Stimulated activated CD8-positive, alpha-beta memory T cell treated with anti-CD3 and anti-CD28 coated beads, Interleukin-15, amount 100 ng/mL, for 48 hours (primary cell): ENCODE data around the gene PPP2R5C.
"Not testable (repeated sequence)": the region's sequence is repeated elsewhere in the genome, so short reads cannot be mapped to it uniquely, and the experiment has no call there.

ENCODE experiments used
- DNase-seq, 2 donors: peaks; one replicate each; pipeline ENCODE4 v3.0.0-alpha.2; 2020; ENCODE audit warnings: low read depth in 2 of 2

The PPP2R5C gene

DNA sequence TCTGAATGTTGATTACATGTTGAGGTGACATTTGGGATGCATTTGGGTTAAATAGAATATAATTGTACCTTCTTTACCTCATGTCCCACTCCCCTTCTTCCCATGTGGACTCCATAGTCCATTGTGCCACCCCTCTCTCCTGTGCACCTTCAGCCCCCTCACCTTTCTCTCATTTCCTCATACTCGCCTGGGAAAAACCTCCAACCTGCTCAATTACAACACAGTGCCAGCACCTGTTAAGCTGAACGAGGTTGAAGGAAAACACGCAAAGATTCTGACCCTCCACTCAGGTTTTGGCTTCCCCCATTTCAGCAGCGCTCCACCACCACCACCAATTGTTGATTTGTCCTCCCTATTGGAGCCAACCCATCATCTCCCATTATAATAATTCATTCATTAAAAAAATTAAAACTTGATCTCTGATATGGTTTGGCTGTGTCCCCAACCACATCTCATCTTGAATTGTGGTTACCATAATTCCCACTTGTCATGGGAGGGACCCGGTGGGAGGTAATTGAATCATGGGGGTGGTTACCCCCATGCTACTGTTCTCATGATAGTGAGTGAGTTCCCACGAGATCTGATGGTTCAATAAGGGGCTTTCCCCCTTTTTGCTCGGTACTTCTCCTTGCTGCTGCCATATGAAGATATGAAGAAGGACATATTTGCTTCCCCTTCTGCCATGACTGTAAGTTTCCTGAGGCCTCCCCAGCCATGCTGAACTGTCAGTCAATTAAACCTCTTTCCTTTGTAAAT lies 33.7 kb upstream of the PPP2R5C start:
- DNase-seq: no peak

DNA sequence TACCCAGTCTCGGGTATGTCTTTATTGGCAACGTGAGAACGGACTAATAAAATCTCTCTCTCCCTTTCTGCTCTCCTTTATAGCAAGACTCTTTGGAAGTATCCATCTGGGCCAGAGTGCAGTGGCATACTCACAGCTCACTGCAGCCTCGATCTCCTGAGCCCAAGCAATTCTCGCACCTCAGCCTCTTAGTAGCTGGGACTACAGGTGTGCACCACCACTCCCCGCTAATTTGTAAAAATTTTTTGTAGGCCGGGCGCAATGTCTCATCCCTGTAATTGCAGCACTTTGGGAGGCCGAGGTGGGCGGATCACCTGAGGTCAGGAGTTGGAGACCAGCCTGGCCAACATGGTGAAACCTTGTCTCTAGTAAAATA lies 33.2 kb upstream of the PPP2R5C start:
- DNase-seq: no peak

DNA sequence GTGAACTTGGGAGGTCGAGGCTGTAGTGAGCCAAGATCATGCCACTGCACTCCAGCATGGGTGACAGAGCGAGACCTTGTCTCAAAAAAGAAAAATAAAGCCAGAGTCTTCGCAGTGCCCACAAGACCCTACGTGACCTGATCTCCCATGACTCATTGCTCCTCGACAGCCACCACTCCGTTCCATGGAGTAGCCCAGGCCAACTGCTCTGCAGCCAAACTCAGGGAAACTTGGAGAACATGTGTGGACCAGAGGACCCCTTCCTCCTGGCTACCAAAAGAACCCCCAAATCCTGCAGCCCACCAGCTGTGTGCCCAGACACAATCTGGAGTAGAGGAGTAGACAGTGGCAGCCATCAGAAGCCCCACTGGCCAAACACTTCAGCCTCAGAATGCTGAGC lies 32.1 kb upstream of the PPP2R5C start:
- DNase-seq: no peak

DNA sequence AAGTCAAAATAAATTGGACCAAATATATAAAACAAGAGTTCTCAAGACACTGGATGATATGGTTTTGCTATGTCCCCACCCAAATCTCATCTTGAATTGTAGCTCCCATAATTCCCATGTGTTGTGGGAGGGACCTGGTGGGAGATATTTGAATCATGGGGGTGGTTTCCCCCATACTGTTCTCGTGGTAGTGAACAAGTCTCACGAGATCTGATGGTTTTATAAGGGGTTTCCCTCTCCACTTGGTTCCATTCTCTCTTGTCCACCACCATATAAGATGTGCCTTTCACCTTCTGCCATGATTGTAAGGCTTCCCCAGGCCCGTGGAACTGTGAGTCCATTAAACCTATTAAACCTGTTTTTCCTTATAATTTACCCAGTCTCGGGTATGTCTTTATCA lies 31.4 kb upstream of the PPP2R5C start:
- not testable (repeated sequence) for DNase-seq

DNA sequence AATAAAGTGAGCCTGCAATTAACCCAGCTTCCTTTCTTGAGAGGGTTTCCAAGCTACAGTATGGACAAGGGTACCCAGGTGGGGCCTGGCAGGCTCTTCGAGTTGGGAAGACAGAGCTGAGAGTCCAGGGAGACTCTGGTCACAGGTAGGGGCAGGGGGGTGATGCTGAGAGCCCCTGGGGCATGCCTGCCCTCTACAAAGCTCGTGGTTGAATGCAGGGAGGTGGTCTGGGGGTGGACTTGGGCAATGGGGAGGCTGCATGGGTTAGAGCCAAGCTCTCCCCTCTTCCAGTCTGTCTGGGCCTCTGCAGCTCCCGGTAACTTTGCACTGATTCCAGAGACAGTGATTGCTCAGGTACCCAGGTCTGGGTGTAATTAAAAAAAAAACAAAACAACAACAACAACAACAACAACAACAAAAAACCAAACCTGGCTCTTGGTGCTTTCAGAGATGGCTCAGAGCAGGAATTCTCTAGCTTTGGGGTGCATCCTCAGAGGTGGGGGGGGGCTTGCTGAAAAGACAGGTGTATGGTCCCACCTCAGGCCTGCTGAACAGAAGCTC lies 30.8 kb upstream of the PPP2R5C start:
- DNase-seq: no peak

DNA sequence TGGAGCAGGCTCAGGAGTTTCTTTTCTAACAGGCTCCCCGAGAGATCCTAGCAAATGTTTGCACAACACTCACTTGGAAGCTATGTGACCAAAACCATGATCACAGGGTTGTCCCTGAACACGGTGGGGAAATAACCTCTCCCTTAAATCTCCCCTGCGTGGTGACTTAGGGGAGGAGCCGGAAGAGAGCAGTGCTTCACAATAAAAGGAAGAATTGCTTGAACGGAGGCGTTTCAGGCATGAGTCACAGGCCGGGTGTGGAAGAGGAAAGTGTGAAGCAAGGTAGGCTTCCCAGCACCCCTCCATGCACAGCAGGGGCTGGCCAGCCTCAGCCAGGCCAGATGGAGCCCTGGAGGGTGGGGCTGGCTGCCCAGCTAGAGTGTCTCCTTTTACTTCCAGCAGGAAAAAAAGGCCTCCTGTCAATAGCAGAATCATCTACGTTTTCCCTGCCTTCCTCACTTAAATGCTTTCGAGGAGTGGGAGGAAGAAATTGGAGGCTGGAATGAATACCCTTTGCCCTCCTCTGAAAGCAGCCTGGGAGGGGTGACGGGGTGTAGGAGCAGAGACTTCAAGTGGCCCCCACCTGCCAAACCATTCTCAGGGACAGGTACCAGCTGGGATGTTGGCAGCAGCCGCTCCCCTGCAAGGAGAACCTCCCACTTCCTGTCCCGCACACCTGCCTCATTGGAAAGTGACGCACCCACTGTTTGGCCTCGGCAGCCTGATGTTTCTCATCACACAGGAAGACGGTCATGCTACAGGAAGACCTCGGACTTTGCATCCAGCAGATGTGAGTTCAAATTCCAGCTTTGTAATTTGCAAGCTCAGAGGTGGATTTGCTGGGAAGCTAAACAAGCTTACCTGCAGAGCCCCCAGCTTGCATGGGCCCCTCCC lies 30.1 kb upstream of the PPP2R5C start:
- peak; percentile 75 to 81 for DNase-seq

DNA sequence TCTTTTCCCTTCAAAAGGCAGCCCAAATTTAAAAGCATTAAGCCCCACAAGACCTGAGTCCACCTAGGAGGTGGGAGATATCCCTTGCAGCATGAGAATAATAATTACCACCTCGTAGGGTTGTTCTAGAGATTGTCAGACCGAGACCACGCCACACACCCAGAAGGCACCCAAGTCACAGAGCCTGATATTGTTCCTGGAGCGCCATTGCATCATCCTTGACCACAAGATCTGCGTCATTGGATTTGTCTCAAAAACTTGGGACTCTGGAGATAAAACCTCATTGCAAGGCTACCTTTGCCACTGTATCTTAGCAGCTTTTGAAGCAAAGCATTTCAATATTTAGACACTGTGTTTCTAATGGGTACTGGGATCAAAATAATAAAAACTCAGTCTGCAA lies 29.4 kb upstream of the PPP2R5C start:
- no peak for DNase-seq

DNA sequence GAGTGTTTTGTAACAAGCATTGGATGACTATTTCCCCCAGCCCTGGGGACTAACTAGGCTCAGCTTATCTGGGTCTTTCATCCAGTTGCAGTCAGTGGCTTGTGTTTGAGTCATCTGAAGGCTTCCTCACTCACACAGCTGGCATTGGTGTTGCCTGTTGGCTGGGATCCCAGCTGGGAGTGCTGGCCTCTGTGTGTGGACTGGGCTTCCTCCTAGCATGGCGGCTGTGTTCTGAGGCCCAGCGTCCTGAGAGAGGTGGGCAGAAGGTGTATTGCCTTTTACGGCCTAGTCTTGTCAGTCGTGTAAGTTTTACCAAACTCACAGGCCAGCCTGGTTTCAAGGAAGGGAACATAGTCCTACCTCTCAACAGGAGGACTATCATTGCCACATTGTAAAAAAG lies 28.3 kb upstream of the PPP2R5C start:
- DNase-seq: no peak

DNA sequence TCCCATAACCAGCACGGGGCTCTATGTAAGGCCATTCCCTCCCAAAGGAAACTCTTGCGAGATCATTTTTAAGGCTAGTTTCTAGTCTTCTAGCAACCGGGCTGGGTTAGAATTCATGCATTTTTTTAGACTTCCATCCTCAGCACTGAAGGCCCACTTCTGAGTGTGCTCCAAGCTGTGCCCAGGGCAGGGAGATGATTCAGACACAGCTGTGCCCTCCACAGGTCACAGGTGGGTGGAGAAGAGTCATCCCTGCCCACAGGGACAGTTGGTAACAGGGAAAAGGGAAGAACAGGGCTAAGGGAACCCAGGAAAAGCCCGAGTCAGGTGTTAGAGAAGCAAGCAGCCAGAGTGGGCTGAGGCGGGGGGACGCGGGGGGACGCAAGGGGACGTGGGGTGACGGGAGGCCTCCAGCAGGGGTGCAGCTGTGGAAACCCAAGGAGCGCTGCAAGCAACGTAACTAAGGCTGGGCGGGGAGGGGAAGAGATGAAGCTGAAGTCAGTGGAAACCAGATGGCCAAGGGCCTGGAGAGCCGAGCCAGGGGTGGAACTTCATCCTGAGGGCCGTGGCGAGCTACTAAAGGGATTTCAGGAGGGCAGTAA lies 27.2 kb upstream of the PPP2R5C start:
- no peak for DNase-seq

DNA sequence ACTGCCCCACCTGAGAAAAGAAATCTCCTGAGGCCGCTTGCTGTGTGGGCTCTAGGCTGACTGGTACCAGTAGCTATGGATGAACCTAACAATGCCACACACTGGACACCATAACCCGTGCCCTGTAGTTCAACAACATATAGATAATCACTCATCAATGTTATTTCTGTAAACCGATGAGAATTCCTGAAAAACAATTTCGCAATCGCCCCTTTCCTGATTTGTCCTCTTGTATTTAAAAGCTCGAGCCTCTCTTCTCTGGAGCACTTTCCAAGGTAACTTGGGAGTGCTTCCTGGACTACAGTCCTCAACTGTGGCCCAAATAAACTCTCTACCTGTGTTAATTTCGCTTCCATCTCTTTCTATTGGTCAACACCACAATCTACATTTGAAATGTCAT lies 26.1 kb upstream of the PPP2R5C start:
- DNase-seq: no peak

DNA sequence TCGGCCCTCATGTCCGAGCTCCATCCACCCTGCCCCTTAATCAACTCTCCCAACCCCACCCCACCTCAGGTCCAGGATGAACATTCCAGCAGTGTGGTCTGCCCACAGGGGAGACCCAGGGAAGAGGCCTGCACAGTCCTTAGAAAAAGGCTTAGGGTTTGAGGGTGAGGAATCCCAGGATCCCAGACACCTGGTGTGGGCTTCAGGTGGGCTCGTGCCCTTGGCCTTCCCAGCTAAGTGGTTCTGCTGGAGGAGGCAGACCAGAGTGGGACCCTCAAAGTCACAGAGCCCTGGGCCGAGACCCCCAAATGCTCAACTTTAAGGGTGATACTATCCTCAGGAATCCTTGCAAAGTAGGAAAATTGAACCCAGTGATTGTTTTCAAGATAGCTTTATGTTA lies 25.4 kb upstream of the PPP2R5C start:
- no peak for DNase-seq

DNA sequence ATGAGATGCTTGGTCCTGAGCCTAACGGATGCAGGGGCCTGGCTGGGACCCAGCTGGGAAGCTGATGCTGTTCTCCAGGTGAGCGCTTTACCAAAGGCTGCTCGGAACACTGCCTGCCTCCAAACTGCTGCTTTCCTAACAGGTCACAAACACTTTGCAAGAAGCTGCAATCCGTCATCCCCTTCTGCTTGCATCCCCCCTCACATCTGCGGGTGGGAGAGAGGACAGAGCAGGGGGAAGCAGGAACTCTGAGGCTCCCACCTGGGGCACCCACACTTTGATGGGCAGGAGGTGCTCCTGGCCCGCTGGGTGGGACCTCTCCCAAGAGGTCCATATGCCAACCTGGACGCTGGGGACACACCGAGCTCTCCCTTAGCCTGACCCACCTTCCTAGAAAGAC lies 24.9 kb upstream of the PPP2R5C start:
- no peak for DNase-seq

DNA sequence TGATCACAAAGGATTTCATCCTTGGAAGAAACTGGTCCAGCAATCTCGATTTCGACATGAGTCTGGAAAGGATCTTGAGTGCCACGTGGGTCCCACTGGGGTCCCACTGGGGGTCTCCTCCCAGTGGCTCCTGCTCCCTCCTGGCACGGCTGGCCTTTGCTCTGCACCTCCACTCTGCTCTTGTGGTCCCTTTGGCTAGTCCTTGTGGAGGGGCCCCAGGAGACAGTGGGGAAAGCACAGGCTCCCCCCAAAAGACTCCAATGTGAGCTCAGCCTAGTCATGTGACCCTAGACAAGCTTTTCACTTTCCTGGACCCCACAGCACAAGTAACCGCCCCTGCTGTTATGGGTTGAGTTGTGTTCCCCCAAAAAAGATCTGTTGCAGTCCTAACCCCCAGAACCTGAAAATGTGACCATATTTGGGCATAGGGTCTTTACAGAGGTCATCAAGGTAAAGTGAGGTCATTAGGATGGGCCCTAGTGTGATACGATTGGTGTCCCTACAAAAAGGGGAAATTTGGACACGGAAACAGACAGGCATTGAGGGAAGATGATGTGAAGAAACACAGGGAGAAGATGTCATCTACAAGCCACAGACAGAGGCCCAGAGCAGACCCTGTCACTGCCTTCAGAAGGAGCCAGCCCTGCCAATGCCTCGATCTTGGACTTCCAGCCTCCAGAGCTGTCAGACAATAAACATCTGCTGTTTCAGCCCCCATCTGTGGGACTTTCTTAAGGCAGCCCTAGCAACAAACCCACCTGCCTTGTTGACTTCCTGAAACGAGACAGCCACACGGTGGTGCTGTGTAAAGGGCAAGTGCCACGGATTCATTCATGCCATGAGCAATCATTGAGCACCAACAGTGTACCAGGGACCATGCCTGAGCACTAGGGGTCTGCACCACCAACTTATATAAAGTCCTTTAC lies 23.8 kb upstream of the PPP2R5C start:
- no peak for DNase-seq

DNA sequence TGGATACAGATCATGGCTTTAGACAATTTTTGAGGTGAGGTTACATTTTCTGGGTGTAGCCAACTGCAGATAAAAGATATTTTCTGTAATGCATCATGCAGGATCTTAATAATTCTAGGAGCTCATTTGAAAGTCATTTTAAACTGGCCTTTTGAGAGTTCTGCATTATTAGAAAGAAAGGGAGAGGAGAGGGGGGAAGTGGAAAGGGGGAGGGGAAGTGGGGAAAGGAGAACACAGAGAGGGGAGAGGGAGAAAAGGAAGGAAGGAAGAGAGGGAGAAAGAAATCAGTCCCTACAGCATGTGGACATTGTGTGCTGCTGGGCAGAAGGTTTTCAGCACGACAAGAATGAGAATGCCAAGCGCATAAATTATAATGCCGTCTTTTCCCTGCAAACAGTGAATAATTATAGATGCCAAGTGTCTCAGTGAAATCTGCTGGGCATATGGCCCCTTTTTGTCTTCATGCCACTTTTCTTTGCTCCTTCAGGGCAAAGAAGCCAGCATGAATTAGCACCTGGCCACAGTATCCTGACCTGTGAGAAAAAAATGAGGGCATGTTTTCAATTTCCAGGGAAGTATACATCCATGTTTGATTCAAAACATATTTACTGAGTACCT lies 22.7 kb upstream of the PPP2R5C start:
- DNase-seq: no peak

DNA sequence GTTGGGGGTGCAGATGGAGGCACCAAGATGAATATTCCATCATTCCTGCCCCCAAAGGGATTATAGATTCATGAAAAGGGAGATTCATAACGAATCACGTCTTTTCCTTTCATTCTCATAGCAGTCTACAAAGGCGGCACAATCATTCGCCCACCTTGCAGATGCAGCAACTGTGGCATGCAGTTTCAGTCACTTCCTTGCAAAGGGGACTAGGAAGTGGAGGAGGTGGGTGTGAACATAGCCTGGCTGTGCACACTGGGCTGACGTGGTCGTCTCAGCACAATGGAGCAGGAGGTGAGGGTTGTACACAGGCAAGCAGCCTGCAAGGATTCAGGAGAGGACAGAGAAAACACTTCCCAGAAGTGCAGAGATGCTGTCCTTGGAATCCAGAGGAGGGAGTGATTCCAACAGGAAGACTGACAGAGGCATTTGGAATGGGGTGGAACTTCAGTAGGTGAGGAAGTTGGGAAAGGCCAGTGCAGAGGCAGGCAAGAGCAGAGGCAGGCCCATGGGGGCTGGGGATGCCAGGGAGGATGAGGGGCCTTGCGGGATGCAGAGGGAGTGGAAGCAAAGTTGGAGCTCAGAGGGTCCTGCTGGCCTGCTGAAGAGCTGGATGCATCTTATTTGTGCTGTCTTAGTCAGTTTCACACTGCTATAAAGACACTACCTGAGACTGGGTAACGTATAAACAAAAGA lies 21.9 kb upstream of the PPP2R5C start:
- no peak for DNase-seq

DNA sequence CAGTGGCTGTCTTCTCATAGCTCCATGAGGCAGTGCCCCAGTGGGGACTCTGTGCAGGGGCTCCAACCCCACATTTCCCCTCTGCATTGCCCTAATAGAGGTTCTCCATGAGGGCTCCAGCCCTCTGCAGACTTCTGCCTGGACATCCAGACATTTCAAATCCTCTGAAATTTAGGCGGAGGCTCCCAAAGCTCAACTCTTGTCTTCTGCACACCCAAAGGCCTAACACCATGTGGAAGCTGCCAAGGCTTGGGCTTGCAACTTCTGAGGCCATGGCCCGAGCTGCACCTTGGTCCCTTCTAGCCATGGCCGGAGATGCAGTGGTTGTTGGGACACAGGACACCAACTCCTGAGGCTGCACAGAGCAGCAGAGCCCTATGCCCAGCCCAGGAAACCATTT lies 20.5 kb upstream of the PPP2R5C start:
- DNase-seq: no peak

DNA sequence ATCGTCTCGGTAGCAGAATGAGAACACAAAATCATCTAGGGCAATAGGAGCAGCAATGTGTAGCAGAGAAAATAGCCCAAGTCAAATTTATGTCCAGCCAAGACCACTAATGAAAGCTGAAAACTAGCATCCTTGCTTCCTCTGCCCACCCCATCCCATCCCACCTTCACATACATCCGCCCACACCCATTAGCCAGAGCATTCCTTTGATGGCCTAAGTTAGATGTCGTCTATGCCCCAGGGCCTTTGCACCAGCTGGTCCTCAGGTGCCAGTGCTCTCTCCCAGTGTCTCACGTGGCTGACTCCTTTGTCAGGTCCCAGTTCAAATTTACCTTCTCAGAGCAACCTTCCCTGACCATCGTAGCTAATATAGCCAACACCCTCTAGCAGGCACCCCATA lies 17.8 kb upstream of the PPP2R5C start:
- DNase-seq: no peak

DNA sequence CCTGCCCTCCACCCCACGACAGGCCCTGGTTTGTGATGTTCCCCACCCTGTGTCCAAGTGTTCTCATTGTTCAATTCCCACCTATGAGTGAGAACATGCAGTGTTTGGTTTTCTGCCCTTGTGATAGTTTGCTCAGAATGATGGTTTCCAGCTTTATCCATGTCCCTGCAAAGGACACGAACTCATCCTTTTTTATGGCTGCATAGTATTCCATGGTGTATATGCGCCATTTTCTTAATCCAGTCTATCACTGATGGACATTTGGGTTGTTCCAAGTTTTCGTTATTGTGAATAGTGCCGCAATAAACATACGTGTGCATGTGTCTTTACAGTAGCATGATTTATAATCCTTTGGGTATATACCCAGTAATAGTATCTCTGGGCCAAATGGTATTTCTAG lies 17.1 kb upstream of the PPP2R5C start:
- DNase-seq: not testable (repeated sequence)

DNA sequence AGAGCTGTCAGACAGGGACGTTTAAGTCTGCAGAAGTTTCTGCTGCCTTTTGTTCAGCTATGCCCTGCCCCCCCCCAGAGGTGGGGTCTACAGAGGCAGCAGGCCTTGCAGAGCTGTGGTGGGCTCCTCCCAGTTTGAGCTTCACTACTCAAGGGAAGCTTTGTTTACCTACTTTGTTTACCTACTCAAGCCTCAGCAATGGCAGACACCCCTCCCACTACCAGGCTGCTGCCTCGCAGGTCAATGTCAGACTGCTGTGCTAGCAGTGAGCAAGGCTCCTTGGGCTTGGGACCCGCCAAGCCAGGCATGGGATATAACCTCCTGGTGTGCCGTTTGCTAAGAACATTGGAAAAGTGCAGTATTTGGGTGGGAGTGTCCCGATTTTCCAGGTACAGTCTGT lies 11.8 kb upstream of the PPP2R5C start:
- DNase-seq: not testable (repeated sequence)

DNA sequence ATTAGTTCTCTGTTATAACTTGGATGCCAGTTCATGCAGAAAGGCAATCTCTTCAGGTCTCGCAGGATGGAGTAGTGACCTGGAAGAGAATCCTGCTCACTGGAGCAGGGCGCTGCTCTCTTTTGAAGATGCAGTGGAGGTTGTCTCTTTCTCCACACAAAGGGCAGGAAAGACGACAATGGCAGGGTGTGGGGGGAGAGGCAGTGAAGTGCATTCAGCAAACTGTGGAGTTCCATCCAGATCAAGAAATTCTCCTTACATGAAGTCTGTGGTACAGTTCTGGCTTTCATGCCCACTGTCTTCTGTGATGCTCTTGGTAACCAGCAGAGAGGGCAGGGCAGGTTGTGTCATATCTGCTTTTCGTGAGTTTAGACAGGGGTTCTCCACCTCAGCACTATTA lies 6.6 kb upstream of the PPP2R5C start:
- DNase-seq: no peak
